Midbrain (tissue), 1 donor: ENCODE measurements around the gene P3H2.

Experiments
- DNase-seq: peaks from one replicate; lab custom pipeline; 2025; lab: John Stamatoyannopoulos, UW

P3H2 gene

GRCh38 chr3:190053919-190054672, 66.6 kb downstream of the P3H2 start:
- no peak for DNase-seq

GRCh38 chr3:190051641-190052040, 69.1 kb downstream of the P3H2 start:
- no peak for DNase-seq

DNA sequence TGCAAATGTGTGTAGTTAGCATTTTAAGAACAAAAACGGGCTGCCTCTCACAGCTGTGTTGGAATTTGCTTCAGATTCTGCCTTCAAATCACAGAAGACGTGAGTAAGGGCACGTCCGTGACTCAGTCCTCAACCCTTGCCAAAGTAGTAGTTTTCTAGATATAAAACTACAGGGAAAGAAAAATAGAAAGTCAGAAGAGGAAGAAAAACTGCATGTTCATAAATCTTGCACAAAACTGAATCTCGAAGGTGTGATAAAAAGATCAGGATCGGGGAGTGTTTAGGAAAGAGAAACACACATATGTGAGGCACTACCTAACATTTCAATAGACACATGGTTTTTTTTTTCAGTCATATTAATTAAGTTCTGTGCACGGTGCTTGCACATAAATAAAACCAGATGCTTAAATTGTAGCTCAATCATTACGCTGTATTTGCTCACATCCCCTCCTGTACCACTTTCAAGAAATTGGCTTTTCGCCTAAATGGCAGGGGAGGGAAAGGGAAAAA, 71.7 kb downstream of the P3H2 start:
- DNase-seq = no peak

DNA sequence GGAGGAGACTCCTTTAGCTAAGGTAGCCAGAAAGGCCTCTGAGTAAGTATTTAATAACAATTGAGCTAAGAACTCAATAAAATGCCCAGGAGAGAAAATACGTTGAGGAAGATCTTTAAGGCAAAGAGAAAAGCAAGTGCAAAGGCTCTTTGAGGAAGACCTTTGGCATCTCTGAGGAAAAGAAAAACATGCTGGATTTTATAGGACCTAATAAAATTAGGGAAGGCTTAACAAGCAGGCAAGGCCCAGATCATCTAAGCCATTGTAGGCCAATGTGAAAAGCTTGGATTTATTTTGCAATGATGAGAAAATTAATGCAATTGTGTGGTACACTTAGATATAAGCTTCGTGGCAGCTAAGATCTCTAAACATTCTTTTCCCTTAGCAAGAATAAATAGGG, 75.7 kb downstream of the P3H2 start:
- DNase-seq = no peak

DNA sequence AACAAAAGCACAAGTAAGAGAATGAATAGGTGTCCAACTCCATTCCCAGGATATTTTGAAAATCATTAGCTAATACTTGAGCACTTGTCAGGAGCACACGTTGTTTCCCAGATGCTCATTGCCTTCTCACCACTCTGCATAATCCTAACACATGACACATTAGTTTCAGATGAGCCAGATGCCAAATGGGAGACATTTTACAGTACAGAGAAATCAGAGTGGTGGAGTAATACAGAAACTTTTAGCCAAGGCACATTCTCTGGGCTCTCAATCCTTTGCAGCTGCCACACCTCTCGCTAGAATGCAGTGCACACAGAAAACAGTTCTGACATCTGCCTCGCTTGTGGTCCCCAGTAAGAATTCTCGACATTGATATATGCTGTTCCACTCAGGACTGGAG, 76.6 kb downstream of the P3H2 start:
- DNase-seq = no peak

DNA sequence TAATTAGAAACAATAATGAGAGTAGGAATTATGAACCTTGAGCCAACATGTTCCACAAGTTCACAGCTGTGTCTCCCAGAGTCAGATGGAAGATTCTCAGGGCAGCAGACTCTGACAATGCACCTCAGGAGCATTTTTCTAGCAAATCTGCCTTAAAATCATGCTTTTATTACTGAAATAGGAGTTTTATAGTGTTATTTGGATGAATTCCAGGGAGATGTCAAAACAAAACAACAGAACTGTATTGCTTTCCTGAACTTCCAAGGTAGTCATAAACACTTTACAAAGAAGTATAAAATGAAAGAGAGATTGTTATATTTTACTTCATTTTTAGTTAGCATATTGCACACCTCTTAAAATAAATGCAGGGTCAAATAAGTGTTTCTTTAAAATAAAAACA, 77.0 kb downstream of the P3H2 start:
- DNase-seq = no peak

DNA sequence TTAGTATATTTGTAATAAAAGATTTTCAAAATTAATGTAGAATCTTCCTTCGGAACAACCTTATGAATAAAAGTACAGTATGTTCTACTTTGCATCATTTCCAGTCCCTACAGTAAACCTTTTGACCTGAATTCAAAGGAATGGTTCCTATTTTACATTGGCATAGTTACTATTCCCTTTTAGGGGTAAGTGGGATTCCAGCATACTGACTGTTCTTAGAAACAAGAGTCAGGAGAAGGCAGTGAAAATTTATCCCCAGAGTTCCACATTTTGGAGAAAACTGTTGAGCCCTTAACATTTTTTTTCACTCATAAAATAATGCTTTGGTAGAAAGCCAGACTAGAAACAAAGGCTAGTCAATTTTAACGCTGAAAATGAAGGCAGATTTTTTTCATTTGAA, 78.1 kb downstream of the P3H2 start:
- no peak for DNase-seq

DNA sequence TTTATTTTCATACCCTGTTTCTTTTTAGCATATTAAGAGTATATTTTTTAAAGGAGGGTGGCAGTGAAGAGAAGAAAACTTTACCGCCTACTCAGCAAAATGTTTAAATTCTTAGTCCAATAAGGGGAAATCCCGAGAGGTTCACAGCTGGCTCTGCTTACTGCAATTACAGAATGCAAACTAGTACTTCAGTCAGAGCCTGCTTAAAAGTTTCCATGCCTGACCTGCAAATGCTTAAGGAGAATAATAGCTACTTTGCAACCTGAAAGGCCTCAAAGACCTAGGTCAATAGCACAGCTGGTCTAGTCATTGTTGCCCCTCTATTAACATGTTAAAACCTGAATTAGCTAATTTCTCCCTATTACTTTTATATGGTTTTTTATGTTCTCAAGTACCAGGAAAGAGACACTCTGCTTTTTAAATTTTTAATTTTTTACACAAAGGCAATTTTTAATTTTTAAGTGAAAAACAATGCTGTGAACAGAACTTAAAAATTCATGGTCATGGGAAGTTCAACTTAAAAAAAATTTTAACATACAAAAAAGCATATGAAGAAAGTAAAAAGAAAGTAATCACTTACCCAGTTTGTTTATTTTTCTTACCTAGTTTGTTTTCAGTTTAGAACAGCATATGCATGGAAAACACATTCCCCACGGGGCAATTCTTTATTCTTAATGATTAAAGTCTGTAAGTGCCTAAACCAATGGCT, 79.2 kb downstream of the P3H2 start:
- no peak for DNase-seq

DNA sequence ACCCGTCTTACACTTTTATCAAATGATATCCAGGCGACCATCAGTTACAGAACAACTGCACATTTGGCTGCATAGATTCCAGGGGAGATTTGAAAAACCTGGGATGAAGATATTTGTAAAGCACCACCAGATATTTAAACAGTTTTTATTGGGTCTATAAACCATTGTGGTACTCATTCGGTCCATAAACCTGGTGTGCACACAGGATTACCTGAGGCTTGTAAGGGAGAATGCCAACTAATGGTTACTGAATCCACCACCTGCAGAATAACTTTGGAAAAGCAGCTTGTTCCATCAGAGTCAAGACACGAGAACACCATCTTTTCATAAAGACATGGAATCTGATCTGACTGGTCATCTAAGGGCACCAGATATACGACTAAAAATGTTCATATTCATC, 80.6 kb downstream of the P3H2 start:
- no peak for DNase-seq

GRCh38 chr3:190038050-190038933, 82.4 kb downstream of the P3H2 start:
- no peak for DNase-seq

DNA sequence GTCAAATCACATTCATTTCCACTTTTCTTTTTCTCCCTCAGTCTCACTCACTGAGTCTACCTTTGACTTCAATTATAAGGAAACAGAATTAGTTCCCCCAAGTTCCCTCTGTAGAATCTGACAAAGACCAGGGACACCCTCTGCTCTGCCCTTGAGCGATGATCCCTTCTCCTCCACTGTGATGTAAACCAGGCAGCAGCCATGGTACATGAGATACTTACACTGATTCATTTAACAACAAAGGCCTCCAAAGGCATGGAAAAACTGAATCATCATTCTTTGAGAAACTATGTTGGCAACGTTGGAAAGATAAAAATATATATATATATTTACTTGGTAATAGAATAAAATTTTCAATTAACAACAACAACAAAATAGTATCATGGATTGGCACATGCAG, 84.1 kb downstream of the P3H2 start:
- DNase-seq = no peak

GRCh38 chr3:190034446-190034845, 86.3 kb downstream of the P3H2 start:
- no peak for DNase-seq

- DNase-seq = no peak
Measured at GRCh38 chr3:190032923-190033322, 87.8 kb downstream of the P3H2 start.

GRCh38 chr3:190031887-190032752, 88.6 kb downstream of the P3H2 start:
- DNase-seq = no peak

DNA sequence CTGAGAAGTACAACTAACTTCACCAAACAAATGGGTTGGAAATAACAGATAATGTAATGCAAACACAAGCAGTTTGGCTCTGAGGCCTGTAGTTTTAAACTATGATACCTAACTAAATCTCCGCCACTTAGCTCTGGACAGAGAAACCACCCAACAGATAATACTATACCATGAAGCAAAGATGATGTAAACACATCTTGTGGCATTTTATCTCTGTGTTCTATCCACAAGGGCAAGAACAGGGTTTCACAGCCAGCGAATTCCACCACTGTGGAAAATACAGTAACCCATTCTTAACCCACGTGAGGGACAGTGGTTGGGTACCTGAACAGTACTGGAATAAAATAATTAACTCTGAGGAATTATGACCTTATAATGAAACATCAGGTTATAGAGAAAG, 93.6 kb downstream of the P3H2 start:
- no peak for DNase-seq

DNA sequence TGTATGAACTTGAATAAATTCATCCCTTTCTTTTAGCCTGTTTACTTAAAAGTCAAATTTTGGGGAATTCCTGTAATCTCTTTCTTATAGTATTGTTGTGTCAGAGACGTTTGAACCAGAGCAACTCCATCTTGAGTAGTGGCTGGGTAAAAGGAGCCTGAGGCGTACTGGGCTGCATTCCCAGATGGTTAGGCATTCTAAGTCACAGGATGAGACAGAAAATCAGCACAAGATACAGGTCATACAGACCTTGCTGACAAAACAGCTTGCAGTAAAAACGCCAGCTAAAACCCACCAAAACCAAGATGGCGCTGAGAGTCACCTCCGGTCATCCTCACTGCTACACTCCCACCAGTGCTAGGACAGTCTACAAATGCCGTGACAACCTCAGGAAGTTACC, 94.5 kb downstream of the P3H2 start:
- DNase-seq = no peak

- no peak for DNase-seq
Measured at GRCh38 chr3:190024912-190025311, 95.8 kb downstream of the P3H2 start.

DNA sequence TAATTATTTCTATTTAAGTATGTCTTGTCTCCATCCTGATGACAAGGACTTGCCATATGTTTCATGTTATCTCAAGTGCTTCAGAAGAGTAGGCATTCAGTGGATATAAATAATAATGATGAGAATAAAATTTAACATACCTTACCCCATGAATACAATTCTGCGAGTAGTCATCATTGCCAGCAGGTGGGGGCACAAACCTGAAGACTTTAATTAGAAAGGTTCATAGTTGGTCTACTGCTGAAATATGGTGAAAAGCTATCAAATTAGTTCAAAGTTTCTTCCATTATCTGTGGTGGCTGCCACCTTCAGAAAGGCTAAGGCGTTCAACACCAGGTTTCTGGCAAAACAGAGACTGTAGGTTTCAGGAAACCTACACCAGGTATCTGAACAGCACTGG, 100.9 kb downstream of the P3H2 start:
- DNase-seq = no peak

DNA sequence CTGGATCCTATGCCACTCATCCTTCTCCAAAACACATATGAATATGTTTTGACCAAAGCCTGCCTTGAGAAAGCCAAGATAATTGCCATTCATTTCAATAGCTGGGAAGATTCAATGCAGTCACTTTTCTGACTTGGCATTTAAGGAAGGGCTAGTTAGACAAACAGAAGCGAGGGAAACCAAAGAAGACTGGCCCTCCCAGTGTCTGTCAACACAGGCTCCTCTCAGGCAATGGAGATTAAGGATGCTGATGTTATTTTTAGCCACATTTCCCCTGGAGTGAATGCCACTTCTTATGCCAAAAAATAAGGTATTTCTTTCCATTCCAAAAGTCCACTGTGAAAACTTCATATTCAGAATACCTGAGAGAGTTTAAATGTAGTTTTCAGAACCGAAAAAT, 101.7 kb downstream of the P3H2 start:
- DNase-seq = no peak

- DNase-seq = no peak
Measured at GRCh38 chr3:190018460-190018859, 102.2 kb downstream of the P3H2 start.

DNA sequence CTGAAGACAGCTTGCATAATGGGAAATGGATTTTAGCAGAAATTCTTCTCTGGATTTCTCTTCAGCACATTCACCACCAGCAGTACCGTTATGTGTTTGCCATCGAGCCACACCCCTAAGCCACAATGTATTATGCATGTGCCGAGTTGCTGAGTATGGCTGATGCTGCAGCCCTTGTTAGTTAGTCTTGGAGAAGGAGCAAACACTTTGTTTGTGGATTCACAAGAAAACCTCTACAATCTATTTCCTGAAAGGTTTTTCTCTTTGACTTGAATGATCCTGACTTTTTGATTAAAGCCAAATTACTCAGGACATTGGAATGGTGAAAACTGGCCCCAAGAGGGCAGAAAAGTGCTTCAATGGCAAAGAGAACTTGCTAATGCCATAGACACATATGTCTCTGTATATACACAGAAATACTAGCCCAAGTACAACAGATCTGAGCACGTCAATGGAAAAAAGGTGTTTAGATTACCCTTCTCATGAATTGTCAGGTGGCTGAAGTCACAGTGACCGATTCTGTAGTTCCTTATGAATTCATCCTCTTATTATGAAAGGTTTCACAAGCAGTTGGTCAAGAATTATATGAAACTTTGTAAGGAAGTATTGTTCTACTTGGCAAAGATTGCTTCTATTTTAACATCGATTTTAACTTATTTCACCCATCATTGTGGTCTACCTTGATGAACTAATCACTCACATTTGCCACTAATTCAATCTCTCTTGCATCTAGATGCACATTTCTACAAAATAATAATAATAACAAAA, 103.0 kb downstream of the P3H2 start:
- peak; percentile 75 for DNase-seq
